Measurements from ENCODE around the gene CACNA2D2. TPM values are rescaled to one million over a fixed set of nuclear protein-coding genes. Genes with fewer than 3 reads are reported as not detected.
A peak's percentile ranks its signal among the peaks of the same experiment; 100 is the strongest.

Gene CACNA2D2
- polyA plus RNA-seq, 1 of the 3 experiments (the other 2 are of a cell fraction), result 1.1 TPM

DNA sequence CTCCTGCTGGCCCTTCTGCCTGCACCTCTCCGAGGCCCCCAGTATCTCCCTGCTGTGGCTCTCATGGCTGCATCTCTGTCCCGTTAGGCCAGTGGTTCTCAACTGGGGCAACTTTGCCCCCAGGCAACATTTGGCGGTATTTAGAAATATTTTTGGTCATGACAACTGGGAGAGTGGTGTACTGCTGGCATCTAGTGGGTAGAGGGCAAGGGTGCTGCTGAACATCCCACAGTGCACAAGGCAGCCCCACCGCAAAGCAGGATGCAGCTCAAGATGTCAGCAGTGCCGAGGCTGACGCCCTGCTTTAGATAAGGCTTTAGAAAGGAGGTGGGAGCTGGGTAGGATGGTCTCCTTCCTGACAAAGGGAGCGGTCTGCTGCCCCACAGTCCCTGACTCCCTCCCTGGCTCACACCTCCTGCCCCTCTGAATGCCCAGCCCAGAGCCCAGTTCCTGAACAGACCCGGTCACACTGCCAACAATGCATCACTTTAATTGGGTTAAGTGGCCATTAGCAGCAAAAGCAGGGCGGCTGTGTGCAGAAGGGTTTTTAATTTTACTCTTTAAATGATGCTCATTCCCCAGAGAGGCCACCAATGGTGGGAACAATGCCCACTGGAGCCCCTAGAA is 75.3 kb downstream of the CACNA2D2 start (continued):
- TF ChIP-seq FOSL2 (IDR thresholded peaks at IDR 0.05; ENCODE audit: borderline replicate concordance, low read depth), result no peak
- TF ChIP-seq, protein P1, sequence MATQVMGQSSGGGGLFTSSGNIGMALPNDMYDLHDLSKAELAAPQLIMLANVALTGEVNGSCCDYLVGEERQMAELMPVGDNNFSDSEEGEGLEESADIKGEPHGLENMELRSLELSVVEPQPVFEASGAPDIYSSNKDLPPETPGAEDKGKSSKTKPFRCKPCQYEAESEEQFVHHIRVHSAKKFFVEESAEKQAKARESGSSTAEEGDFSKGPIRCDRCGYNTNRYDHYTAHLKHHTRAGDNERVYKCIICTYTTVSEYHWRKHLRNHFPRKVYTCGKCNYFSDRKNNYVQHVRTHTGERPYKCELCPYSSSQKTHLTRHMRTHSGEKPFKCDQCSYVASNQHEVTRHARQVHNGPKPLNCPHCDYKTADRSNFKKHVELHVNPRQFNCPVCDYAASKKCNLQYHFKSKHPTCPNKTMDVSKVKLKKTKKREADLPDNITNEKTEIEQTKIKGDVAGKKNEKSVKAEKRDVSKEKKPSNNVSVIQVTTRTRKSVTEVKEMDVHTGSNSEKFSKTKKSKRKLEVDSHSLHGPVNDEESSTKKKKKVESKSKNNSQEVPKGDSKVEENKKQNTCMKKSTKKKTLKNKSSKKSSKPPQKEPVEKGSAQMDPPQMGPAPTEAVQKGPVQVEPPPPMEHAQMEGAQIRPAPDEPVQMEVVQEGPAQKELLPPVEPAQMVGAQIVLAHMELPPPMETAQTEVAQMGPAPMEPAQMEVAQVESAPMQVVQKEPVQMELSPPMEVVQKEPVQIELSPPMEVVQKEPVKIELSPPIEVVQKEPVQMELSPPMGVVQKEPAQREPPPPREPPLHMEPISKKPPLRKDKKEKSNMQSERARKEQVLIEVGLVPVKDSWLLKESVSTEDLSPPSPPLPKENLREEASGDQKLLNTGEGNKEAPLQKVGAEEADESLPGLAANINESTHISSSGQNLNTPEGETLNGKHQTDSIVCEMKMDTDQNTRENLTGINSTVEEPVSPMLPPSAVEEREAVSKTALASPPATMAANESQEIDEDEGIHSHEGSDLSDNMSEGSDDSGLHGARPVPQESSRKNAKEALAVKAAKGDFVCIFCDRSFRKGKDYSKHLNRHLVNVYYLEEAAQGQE (IDR thresholded peaks at IDR 0.05; ENCODE audit: low read depth, low read length), result no peak
- TF ChIP-seq, protein P2, sequence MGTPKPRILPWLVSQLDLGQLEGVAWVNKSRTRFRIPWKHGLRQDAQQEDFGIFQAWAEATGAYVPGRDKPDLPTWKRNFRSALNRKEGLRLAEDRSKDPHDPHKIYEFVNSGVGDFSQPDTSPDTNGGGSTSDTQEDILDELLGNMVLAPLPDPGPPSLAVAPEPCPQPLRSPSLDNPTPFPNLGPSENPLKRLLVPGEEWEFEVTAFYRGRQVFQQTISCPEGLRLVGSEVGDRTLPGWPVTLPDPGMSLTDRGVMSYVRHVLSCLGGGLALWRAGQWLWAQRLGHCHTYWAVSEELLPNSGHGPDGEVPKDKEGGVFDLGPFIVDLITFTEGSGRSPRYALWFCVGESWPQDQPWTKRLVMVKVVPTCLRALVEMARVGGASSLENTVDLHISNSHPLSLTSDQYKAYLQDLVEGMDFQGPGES (IDR thresholded peaks at IDR 0.05; ENCODE audit: low read depth, low read length), result no peak
- peak; percentile 92 for TF ChIP-seq CHD2 (IDR thresholded peaks at IDR 0.05; ENCODE audit: low read length, partially characterized antibody)
- TF ChIP-seq JUND (IDR thresholded peaks at IDR 0.05), result no peak

DNA sequence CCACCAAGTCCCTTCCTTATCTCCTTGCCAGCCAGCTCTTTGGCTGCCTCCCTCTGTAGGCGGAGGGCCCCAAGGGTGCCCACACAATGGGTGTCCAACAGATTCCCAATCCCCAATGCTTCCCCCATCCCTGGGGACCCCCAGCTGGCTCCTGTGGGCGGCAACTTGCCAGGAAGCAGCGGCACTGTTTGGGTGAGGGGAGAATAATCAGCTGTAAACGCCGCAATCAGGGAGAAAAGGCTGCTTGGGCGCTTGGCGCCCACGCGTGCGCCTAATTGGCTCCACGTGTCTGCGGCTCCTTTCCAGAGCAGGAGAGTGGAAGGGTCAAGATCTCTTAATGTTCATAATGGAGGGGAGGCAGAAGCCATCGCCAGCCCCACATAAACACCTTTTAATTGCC is 76.2 kb downstream of the CACNA2D2 start:
- no peaks in the 10 kb centered on the region for H3K9me2 ChIP-seq
- no peak overlapping the region for H3K4me3 ChIP-seq (ENCODE audit: low read depth in 2 of 2, low read length in 1 of 2)
- H3K27ac ChIP-seq (ENCODE audit: low read depth in 2 of 2, low read length in 1 of 2), result peak overlapping the region in 1 of 2 experiments; percentile 100; a peak in 2 of 4 replicates
- no peaks in the 10 kb centered on the region for H4K20me1 ChIP-seq (ENCODE audit: insufficient read depth)
- no peak overlapping the region for H3K4me2 ChIP-seq
- H3F3A ChIP-seq (replicated peaks; ENCODE audit: insufficient read depth), result no peaks in the 10 kb centered on the region
- H3K9me3 ChIP-seq, result no peaks in the 10 kb centered on the region
- no peak for DNase-seq
- no peaks in the 10 kb centered on the region for H3K79me2 ChIP-seq (ENCODE audit: insufficient read depth)
- TF ChIP-seq, protein P3, sequence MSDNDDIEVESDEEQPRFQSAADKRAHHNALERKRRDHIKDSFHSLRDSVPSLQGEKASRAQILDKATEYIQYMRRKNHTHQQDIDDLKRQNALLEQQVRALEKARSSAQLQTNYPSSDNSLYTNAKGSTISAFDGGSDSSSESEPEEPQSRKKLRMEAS (IDR thresholded peaks at IDR 0.05; ENCODE audit: low read depth), result no peak
- no peak for TF ChIP-seq ELF1 (IDR thresholded peaks at IDR 0.05)
- no peak overlapping the region for H3K9ac ChIP-seq
- CTCF ChIA-PET, result interaction anchor here (0.8 to 23.2 kb wide), 18 partner anchors 8 to 188 kb away, joined by 3 to 499 read pairs (median 8); partner anchors contain the start of genes CYB561D2, NPRL2, TUSC2 and ZMYND10
- H3K4me1 ChIP-seq (ENCODE audit: control insufficient read depth in 1 of 2, insufficient read depth in 2 of 2, low read depth in 1 of 2, low read length in 1 of 2), result peaks cover 0 to 95% of the 10 kb centered on the region in 2 experiments; a peak in 2 of 4 replicates
- WGBS (ENCODE audit: low lambda C conversion rate), result 61% methylated on average over 5 of the region's 13 CpGs
- POLR2A ChIA-PET, result interaction anchor here (1.0 to 1.8 kb wide), 5 partner anchors 33 to 77 kb away, joined by 4 to 5 read pairs (median 4); partner anchors contain the start of genes CYB561D2 and NPRL2
- no peak overlapping the region for H2AFZ ChIP-seq (ENCODE audit: low read depth)
- H3K36me3 ChIP-seq (replicated peaks in 1 of 2; ENCODE audit: control insufficient read depth in 1 of 2, insufficient read depth in 2 of 2, low read length in 1 of 2), result no peaks in the 10 kb centered on the region
- no peaks in the 10 kb centered on the region for H3K27me3 ChIP-seq (ENCODE audit: insufficient read depth)

DNA sequence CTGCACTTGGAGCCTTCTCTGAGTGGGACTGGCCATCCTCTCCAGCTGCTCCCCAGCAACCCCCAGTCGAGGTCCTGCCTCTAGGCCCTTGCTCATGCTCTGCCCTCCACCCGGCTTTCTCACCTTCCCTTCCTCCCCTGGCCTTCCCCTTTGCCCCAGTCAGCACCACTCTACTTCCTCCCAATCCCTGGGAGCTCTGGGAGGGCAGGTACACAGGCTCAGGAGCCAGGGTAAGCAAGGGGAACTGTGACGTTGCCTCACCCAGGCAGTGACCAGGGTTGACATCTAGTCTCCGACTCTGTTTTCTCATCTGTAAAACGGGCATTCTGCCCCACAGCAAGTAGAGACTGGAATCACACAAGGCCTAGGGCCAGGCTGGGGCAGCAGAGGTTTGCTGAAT is 77.5 kb downstream of the CACNA2D2 start:
- Histone ChIP-seq H3K4me3 (ENCODE audit: low read depth in 2 of 2, low read length in 1 of 2) (no peak overlapping the region), H3K27me3 (ENCODE audit: insufficient read depth) (no peaks in the 10 kb centered on the region), H4K20me1 (ENCODE audit: insufficient read depth) (no peaks in the 10 kb centered on the region), H3K9me3 (no peaks in the 10 kb centered on the region), H3K79me2 (ENCODE audit: insufficient read depth) (no peaks in the 10 kb centered on the region), H3K27ac (ENCODE audit: low read depth in 2 of 2, low read length in 1 of 2) (peak overlapping the region in 1 of 2 experiments; percentile 100; a peak in 1 of 4 replicates), H3K4me2 (no peak overlapping the region), H3K9ac (no peak overlapping the region), H3K9me2 (no peaks in the 10 kb centered on the region), H3K4me1 (ENCODE audit: control insufficient read depth in 1 of 2, insufficient read depth in 2 of 2, low read depth in 1 of 2, low read length in 1 of 2) (peaks cover 0 to 95% of the 10 kb centered on the region in 2 experiments; a peak in 2 of 4 replicates), H3K36me3 (replicated peaks in 1 of 2; ENCODE audit: control insufficient read depth in 1 of 2, insufficient read depth in 2 of 2, low read length in 1 of 2) (no peaks in the 10 kb centered on the region), H2AFZ (ENCODE audit: low read depth) (no peak overlapping the region), H3F3A (replicated peaks; ENCODE audit: insufficient read depth) (no peaks in the 10 kb centered on the region)
- WGBS (ENCODE audit: low lambda C conversion rate), result 35% methylated on average over 5 of the region's 5 CpGs
- no peak for TF ChIP-seq JUND (IDR thresholded peaks at IDR 0.05)
- TF ChIP-seq NRF1 (IDR thresholded peaks at IDR 0.05; ENCODE audit: low read depth, low read length), result no peak
- no peak for TF ChIP-seq FOXJ3 (CRISPR knock-in tag; IDR thresholded peaks at IDR 0.05)
- TF ChIP-seq GATA2 (CRISPR knock-in tag; IDR thresholded peaks at IDR 0.05), result no peak
- TF ChIP-seq RFX5 (IDR thresholded peaks at IDR 0.05; ENCODE audit: low read length), result no peak
- TF ChIP-seq CHD2 (IDR thresholded peaks at IDR 0.05; ENCODE audit: low read length, partially characterized antibody), result no peak
- no peak for TF ChIP-seq EP300 (IDR thresholded peaks at IDR 0.05; ENCODE audit: borderline replicate concordance in 1 of 2, low read depth in 1 of 2, low read length in 1 of 2)
- TF ChIP-seq, protein P4, sequence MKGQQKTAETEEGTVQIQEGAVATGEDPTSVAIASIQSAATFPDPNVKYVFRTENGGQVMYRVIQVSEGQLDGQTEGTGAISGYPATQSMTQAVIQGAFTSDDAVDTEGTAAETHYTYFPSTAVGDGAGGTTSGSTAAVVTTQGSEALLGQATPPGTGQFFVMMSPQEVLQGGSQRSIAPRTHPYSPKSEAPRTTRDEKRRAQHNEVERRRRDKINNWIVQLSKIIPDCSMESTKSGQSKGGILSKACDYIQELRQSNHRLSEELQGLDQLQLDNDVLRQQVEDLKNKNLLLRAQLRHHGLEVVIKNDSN (IDR thresholded peaks at IDR 0.05; ENCODE audit: borderline replicate concordance, low read depth), result no peak
- TF ChIP-seq MEF2A (IDR thresholded peaks at IDR 0.05; ENCODE audit: borderline replicate concordance, low read depth), result no peak
- TF ChIP-seq POLR2AphosphoS5 (IDR thresholded peaks at IDR 0.05; ENCODE audit: low read depth, low read length), result no peak
- TF ChIP-seq SIN3A (IDR thresholded peaks at IDR 0.05; ENCODE audit: borderline replicate concordance, low read depth, low read length), result no peak
- no peak for TF ChIP-seq SMC3 (IDR thresholded peaks at IDR 0.05; ENCODE audit: low read depth, low read length)
- TF ChIP-seq TCF12 (IDR thresholded peaks at IDR 0.05), result no peak
- TF ChIP-seq, protein P3 (IDR thresholded peaks at IDR 0.05; ENCODE audit: low read depth), result no peak
- TF ChIP-seq RXRA (IDR thresholded peaks at IDR 0.05; ENCODE audit: borderline replicate concordance, low read depth), result no peak
- DNase-seq, result no peak
- ChIA-PET POLR2A (interaction anchor here (1.7 to 1.8 kb wide), 2 partner anchors 45 to 70 kb away, joined by 4 to 5 read pairs; no protein-coding TSS in a partner anchor), CTCF (interaction anchor here (1.3 to 23.2 kb wide), 9 partner anchors 10 to 119 kb away, joined by 4 to 499 read pairs (median 45); partner anchors contain the start of genes CYB561D2 and NPRL2)

Data from SK-N-SH (cell line).